ENCODE measurements around the gene DUSP16. TPM values are rescaled to one million over a fixed set of nuclear protein-coding genes. Genes with fewer than 3 reads are reported as not detected.

The DUSP16 gene
- total RNA-seq, 4 donors from 2014 or later = 15.3 to 29.0 (median 25.0) TPM

DNA sequence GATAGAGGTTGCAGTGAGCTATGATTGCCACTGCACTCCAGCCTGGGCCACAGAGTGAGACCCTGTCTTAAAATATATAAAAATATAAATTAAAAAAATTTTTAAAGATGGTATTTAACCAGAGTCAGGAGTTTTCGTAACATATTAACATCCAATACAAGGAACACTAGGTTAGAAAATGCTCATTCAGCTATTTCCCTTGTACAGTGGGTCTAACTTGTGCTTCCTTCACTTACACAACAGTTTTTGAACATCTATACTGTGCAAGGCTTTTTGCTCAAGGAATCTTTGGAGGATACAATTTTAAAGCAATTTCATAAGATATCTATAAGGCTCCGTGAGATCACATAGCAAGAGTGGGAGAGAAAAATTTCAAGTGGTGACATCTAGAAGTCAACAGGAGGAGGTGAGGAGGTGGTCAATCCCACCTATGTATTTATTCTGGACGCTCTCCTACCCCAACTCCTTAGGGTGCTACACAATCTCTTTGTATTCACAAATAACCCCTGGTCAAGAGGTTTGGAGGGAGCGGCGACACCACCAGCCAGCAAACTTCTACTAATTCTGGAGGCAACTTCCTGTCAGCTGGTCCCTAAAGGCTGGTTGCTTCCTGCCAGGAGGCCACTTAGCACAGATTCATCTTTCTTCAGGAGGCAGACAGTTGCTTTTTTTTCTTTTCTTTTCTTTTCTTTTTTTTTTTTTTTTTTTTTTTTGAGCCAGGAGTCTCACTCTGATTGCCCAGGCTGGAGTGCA lies 22.2 kb downstream of the DUSP16 start:
- TF ChIP-seq POLR2A (IDR thresholded peaks at IDR 0.05) = no peak
- TF ChIP-seq, protein P1, sequence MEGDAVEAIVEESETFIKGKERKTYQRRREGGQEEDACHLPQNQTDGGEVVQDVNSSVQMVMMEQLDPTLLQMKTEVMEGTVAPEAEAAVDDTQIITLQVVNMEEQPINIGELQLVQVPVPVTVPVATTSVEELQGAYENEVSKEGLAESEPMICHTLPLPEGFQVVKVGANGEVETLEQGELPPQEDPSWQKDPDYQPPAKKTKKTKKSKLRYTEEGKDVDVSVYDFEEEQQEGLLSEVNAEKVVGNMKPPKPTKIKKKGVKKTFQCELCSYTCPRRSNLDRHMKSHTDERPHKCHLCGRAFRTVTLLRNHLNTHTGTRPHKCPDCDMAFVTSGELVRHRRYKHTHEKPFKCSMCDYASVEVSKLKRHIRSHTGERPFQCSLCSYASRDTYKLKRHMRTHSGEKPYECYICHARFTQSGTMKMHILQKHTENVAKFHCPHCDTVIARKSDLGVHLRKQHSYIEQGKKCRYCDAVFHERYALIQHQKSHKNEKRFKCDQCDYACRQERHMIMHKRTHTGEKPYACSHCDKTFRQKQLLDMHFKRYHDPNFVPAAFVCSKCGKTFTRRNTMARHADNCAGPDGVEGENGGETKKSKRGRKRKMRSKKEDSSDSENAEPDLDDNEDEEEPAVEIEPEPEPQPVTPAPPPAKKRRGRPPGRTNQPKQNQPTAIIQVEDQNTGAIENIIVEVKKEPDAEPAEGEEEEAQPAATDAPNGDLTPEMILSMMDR (IDR thresholded peaks at IDR 0.05) = no peak
- H3K4me3 ChIP-seq (ENCODE audit: low read depth, poor library complexity, severe bottlenecking) = no peak overlapping the region
- 86 to 95% methylated on average over 5 of the region's 5 CpGs for WGBS, 2 donors
- DNase-seq (ENCODE audit: low spot score in 2 of 2) = no peak
- intact Hi-C loops (cut with DNase I; ENCODE audit: low total_unique reads) = no loop called here

DNA sequence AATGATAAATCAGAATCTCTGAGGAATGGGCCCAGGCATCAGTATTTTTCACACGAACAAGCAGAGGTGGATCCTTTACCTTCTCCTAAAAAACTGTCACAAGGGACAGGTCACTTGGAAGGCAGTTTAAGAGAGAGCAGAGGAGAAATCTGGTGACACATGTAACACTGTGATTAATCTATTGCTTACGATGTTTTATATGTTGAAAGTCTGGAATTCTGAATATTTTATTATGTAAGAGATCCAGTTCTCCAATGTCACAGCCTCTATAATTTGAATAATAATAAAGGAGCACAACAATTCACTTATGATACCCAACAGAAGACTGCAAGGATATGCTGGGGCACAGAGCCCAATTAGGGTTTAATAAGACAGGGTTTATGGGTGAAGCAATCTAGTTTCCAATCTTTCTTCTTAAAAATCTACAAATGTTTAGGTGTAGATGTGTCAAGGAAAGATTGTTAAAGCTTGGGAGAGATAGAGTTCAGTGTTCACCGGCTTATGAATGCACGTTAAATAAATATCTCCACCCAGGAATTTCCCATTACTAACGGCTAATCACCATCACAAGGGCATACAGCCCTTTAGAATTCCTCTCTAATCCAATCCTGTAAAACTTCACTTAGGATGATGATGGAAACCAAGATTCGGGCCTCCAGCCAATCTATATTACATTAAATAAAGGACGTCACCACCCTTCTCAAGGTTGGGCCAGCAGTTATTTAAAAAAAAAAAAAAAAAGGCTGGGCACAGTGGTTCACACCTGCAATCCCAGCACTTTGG lies 23.4 kb downstream of the DUSP16 start:
- TF ChIP-seq POLR2A (IDR thresholded peaks at IDR 0.05) = no peak
- TF ChIP-seq, protein P1 (IDR thresholded peaks at IDR 0.05) = no peak
- 54 to 70% methylated on average over 7 of the region's 7 CpGs for WGBS, 2 donors
- no peak overlapping the region for H3K4me3 ChIP-seq (ENCODE audit: low read depth, poor library complexity, severe bottlenecking)
- intact Hi-C loops (cut with DNase I; ENCODE audit: low total_unique reads) = no loop called here
- DNase-seq (ENCODE audit: low spot score in 2 of 2) = no peak

DNA sequence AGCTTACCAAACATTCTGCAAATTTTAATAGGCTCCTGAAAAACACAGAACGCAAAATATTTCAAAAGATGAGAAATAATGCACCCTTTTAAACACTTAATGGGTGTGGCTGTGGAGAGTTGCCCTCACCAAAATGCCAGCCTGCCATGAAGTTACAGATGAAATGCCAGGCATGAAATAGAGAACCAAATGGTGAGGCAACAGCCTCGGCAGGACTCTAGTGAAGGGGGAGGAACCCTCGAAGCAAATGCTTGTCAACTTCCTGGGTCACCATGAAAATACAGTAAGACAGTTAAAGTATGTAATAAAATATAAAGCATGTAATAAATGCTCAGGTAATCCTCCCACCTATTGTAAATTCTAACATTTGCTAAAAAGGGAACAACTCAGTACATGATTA lies 24.1 kb downstream of the DUSP16 start:
- TF ChIP-seq POLR2A (IDR thresholded peaks at IDR 0.05) = no peak
- TF ChIP-seq, protein P1 (IDR thresholded peaks at IDR 0.05) = no peak
- intact Hi-C loops (cut with DNase I; ENCODE audit: low total_unique reads) = no loop called here
- no peak for DNase-seq (ENCODE audit: low spot score in 2 of 2)
- H3K4me3 ChIP-seq (ENCODE audit: low read depth, poor library complexity, severe bottlenecking) = no peak overlapping the region
- 58 to 69% methylated on average over 3 of the region's 3 CpGs for WGBS, 2 donors

DNA sequence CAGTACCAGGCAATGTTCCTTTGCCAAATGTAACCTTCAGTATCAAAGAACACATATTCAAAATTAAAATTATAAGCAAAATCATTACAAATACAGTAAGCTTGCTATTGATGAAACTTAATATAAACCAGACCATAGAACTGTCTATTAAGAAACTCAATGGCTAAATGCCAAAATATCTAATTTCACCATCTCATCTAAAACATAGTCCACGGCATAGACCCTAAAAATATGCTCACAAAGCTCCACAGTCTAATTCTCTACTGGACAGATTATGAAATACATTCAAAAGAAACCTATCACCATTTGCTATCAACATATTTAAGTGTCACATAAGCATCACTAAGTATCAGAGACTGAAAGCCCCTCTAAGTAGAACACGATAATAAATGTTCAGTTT lies 25.2 kb downstream of the DUSP16 start:
- 82 to 84% methylated on average over 2 of the region's 2 CpGs for WGBS, 2 donors

DNA sequence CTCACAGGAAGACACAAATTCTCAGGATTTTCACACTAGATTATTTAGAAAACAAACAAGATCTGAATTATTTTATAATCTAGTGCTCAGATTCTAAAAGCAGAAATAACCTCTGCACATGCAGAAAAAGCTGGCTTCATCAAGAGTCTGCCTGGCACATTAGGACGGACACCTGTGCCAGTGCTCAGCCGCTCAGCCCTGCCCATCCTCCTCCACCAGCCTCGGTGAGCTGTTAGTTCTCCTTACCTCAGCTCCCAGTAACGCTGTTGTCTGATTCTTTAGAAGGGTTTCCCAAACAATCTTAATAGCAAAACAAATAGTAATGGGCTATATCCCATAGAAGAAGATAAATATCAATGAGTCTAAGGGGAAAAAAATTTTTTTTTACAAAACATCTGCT lies 27.7 kb downstream of the DUSP16 start:
- no peak for DNase-seq (ENCODE audit: low spot score in 2 of 2)
- TF ChIP-seq, protein P1 (IDR thresholded peaks at IDR 0.05) = no peak
- TF ChIP-seq POLR2A (IDR thresholded peaks at IDR 0.05) = no peak
- WGBS, 2 donors = 35 to 49% methylated on average over 4 of the region's 4 CpGs
- intact Hi-C loops (cut with DNase I; ENCODE audit: low total_unique reads) = no loop called here
- no peak overlapping the region for H3K4me3 ChIP-seq (ENCODE audit: low read depth, poor library complexity, severe bottlenecking)

More for the DNA sequence above, 25.2 kb downstream of the DUSP16 start:
- H3K4me3 ChIP-seq (ENCODE audit: low read depth, poor library complexity, severe bottlenecking) = no peak overlapping the region
- intact Hi-C loops (cut with DNase I; ENCODE audit: low total_unique reads) = no loop called here
- DNase-seq (ENCODE audit: low spot score in 2 of 2) = no peak
- TF ChIP-seq POLR2A (IDR thresholded peaks at IDR 0.05) = no peak
- TF ChIP-seq, protein P1 (IDR thresholded peaks at IDR 0.05) = no peak

All from lower leg skin (tissue), 4 donors.